ENCODE results near the gene UTS2B. TPM values are rescaled to one million over a fixed set of nuclear protein-coding genes. Genes with fewer than 3 reads are reported as not detected.

The UTS2B gene
- polyA plus RNA-seq, 1 of the 3 experiments (the other 2 are of a cell fraction), result 0.03 TPM

DNA sequence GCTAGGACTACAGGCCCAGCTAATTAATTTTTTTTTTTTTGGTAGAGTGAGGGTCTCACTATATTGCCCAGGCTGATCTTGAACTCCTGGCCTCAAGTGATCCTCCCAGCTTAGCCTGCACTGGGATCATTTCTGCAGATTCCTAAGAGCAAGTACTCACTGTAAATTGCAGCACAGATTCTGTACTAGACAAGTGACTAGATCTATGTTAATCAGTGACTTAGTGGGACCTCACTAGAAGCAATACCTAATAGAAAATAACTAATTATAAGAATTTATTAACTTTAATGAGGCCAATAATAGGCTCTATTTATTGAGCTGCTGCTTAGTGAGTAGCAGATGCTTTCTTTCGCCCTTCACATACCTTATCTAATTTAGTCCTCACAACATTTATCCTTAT lies 10.6 kb upstream of the UTS2B start:
- Histone ChIP-seq H2AFZ (ENCODE audit: low read depth) (no peak overlapping the region), H3K4me3 (ENCODE audit: low read depth in 2 of 2, low read length in 1 of 2) (no peak overlapping the region), H3K4me1 (ENCODE audit: control insufficient read depth in 1 of 2, insufficient read depth in 2 of 2, low read depth in 1 of 2, low read length in 1 of 2) (peaks cover 0 to 30% of the 10 kb centered on the region in 2 experiments; a peak in 2 of 4 replicates), H4K20me1 (ENCODE audit: insufficient read depth) (peaks cover 36% of the 10 kb centered on the region), H3K9ac (no peak overlapping the region), H3K79me2 (ENCODE audit: insufficient read depth) (peaks cover 97% of the 10 kb centered on the region), H3K36me3 (replicated peaks in 1 of 2; ENCODE audit: control insufficient read depth in 1 of 2, insufficient read depth in 2 of 2, low read length in 1 of 2) (no peaks in the 10 kb centered on the region), H3K4me2 (no peak overlapping the region), H3K27ac (ENCODE audit: low read depth in 2 of 2, low read length in 1 of 2) (no peak overlapping the region), H3F3A (replicated peaks; ENCODE audit: insufficient read depth) (peaks cover 19% of the 10 kb centered on the region), H3K9me2 (no peaks in the 10 kb centered on the region), H3K27me3 (ENCODE audit: insufficient read depth) (no peaks in the 10 kb centered on the region), H3K9me3 (no peaks in the 10 kb centered on the region)
- TF ChIP-seq TCF12 (IDR thresholded peaks at IDR 0.05) (no peak), CHD2 (IDR thresholded peaks at IDR 0.05; ENCODE audit: low read length, partially characterized antibody) (no peak), REST (IDR thresholded peaks at IDR 0.05; ENCODE audit: low read depth, low read length) (no peak), FOSL2 (IDR thresholded peaks at IDR 0.05; ENCODE audit: borderline replicate concordance, low read depth) (no peak), TAF1 (IDR thresholded peaks at IDR 0.05; ENCODE audit: borderline replicate concordance, low read depth, low read length) (no peak), JUND (IDR thresholded peaks at IDR 0.05) (no peak), NFIC (IDR thresholded peaks at IDR 0.05; ENCODE audit: borderline replicate concordance) (no peak), EZH2phosphoT487 (IDR thresholded peaks at IDR 0.05; ENCODE audit: borderline replicate concordance, low read depth) (no peak), SIN3A (IDR thresholded peaks at IDR 0.05; ENCODE audit: borderline replicate concordance, low read depth, low read length) (no peak), YY1 (IDR thresholded peaks at IDR 0.05; ENCODE audit: low read depth) (no peak), RFX5 (IDR thresholded peaks at IDR 0.05; ENCODE audit: low read length) (no peak), RAD21 (IDR thresholded peaks at IDR 0.05; ENCODE audit: low read length) (no peak)
- TF ChIP-seq, protein P1, sequence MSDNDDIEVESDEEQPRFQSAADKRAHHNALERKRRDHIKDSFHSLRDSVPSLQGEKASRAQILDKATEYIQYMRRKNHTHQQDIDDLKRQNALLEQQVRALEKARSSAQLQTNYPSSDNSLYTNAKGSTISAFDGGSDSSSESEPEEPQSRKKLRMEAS (IDR thresholded peaks at IDR 0.05; ENCODE audit: low read depth), result no peak
- TF ChIP-seq, protein P2, sequence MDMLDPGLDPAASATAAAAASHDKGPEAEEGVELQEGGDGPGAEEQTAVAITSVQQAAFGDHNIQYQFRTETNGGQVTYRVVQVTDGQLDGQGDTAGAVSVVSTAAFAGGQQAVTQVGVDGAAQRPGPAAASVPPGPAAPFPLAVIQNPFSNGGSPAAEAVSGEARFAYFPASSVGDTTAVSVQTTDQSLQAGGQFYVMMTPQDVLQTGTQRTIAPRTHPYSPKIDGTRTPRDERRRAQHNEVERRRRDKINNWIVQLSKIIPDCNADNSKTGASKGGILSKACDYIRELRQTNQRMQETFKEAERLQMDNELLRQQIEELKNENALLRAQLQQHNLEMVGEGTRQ (IDR thresholded peaks at IDR 0.05; ENCODE audit: borderline replicate concordance, low read depth, low read length), result no peak
- 100% methylated on average over 1 of the region's 1 CpG for WGBS (ENCODE audit: low lambda C conversion rate)
- POLR2A ChIA-PET, result no interaction called here
- DNase-seq, result no peak
- CTCF ChIA-PET, result no interaction called here

DNA sequence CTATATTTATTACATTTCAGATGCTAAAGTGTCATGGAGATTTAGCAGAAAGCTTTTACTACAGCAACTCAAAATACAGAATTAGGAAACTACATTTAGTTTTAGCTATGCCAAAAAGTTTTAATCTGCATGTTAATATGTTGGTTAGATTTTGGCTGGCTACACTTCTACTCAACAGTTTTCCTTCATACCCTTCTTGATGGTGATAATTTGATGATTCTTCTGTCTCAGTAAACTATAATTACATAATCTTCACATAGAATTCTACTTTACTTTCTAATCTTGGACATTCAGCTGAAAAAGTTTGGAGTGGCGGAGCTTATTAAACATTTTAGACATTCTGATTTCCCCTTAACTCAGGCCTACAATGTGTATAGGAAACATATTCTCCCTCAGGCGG lies 10.0 kb upstream of the UTS2B start:
- Histone ChIP-seq H3K36me3 (replicated peaks in 1 of 2; ENCODE audit: control insufficient read depth in 1 of 2, insufficient read depth in 2 of 2, low read length in 1 of 2) (no peaks in the 10 kb centered on the region), H3K9me2 (no peaks in the 10 kb centered on the region), H3K4me3 (ENCODE audit: low read depth in 2 of 2, low read length in 1 of 2) (no peak overlapping the region), H3K9me3 (no peaks in the 10 kb centered on the region), H3K79me2 (ENCODE audit: insufficient read depth) (peaks cover 97% of the 10 kb centered on the region), H3K27ac (ENCODE audit: low read depth in 2 of 2, low read length in 1 of 2) (no peak overlapping the region), H3K9ac (no peak overlapping the region), H4K20me1 (ENCODE audit: insufficient read depth) (peaks cover 36% of the 10 kb centered on the region), H3K4me2 (no peak overlapping the region), H3F3A (replicated peaks; ENCODE audit: insufficient read depth) (peaks cover 19% of the 10 kb centered on the region), H3K4me1 (ENCODE audit: control insufficient read depth in 1 of 2, insufficient read depth in 2 of 2, low read depth in 1 of 2, low read length in 1 of 2) (peaks cover 0 to 30% of the 10 kb centered on the region in 2 experiments; a peak in 2 of 4 replicates), H2AFZ (ENCODE audit: low read depth) (no peak overlapping the region), H3K27me3 (ENCODE audit: insufficient read depth) (no peaks in the 10 kb centered on the region)
- POLR2A ChIA-PET, result no interaction called here
- 98% methylated on average over 2 of the region's 2 CpGs for WGBS (ENCODE audit: low lambda C conversion rate)
- DNase-seq, result no peak
- CTCF ChIA-PET, result no interaction called here
- TF ChIP-seq EP300 (IDR thresholded peaks at IDR 0.05; ENCODE audit: borderline replicate concordance in 1 of 2, low read depth in 1 of 2, low read length in 1 of 2) (no peak), TCF12 (IDR thresholded peaks at IDR 0.05) (no peak), FOXM1 (IDR thresholded peaks at IDR 0.05; ENCODE audit: low read depth) (no peak), SIN3A (IDR thresholded peaks at IDR 0.05; ENCODE audit: borderline replicate concordance, low read depth, low read length) (no peak), TAF1 (IDR thresholded peaks at IDR 0.05; ENCODE audit: borderline replicate concordance, low read depth, low read length) (no peak), RCOR1 (IDR thresholded peaks at IDR 0.05; ENCODE audit: low read length) (no peak), TEAD4 (IDR thresholded peaks at IDR 0.05; ENCODE audit: borderline replicate concordance, insufficient read depth) (no peak), FOSL2 (IDR thresholded peaks at IDR 0.05; ENCODE audit: borderline replicate concordance, low read depth) (no peak), NFIC (IDR thresholded peaks at IDR 0.05; ENCODE audit: borderline replicate concordance) (no peak), YY1 (IDR thresholded peaks at IDR 0.05; ENCODE audit: low read depth) (no peak), IRF3 (IDR thresholded peaks at IDR 0.05; ENCODE audit: low read depth, low read length) (no peak)
- TF ChIP-seq, protein P2 (IDR thresholded peaks at IDR 0.05; ENCODE audit: borderline replicate concordance, low read depth, low read length), result no peak
